HG03521 (cell line): ENCODE results near the gene TRDMT1.
"Not testable (repeated sequence)": the region's sequence is repeated elsewhere in the genome, so short reads cannot be mapped to it uniquely, and the experiment has no call there.

Source experiments
- ATAC-seq: cut with Tn5 transposase; IDR thresholded peaks from one replicate; pipeline ENCODE4 v1.9.1; 2021; ENCODE audit warnings: mild to moderate bottlenecking, moderate library complexity; ENCODE audit not compliant: unreplicated experiment

Gene TRDMT1

DNA sequence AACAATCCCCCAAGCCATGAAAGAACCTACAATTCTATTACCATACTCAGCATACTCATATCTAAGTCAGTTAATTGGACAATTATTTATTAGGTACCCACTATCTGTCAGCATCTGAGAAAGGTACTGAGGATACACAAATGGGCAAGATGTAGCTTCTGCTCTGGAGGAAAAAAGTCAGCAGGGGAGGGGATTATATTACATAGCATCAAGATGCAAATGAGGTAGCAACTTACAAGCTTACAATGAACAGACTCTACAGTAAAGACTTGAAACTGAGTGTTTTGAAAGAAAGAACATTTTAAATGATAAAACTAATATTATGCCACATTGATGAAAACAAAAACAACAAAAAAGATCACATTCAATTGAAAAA lies 61.1 kb downstream of the TRDMT1 start:
- ATAC-seq: no peak

DNA sequence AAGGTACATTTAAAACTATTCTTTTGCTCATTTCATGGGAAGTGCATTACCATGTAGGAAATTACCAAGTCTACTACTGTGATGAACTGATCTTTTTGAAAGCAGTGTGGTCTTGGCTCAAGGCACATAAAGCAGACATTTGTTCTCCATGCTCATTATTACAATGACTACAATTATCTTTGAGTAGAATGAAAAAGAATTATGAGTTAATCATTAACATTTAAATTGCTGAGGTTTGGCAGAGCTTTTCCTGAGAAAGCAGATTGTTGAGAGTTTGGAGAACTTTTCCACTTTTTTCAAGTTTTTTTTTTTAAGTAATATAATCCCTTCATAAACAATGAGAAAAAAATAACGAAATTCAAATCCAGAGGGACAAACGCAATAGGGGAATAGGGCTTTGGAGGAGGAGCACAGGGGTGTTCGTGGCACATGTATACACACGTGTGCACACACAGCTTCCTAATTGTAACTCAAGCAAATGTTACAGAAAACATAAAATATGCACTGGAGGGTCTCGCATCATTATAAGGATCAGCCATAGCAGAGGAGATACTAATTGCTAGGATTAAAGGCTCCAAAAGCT lies 62.9 kb downstream of the TRDMT1 start:
- no peak for ATAC-seq

DNA sequence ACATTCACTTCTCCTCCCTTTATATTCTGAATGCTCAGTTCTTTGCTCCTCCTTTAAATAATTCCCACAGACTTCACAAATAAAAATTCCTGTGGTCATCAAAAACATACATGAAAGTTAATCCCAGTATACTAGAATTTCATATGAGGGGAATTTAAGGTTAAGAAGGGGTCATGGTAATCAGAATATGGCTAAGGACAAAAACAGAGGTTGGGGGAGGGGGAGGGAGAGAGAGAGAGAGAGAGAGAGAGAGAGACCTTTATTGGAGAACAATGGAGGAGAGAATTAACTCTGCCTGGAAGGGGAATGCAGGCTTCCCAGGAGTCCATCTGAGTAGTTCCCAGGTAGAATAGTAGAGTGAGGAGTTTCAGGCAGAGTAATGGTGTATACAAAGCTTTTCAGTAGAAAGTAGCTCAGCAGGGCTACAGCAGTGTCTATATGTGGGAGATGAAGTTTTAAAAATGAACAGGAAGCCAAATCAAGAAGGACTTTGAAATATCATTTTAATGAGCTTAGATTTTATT lies 66.7 kb downstream of the TRDMT1 start:
- no peak for ATAC-seq

DNA sequence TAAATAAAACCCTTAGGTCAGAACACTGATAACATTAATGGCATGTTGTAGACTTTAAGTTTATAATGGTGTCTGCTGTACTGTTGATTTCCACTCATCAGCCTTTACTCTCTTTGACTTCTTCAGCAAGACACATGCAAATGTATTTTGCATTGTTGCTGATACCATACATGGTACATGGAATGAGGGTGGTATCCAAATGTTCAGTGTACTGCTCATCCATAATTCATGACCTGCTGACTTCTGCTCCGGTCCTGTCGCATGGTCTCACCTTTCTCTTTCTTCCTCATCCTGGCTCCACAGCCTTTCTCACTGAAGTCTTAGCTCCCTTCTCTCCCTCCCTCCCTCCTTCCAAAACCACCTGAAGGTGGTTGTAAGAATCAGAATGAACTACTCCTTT lies 67.2 kb downstream of the TRDMT1 start:
- ATAC-seq: no peak

DNA sequence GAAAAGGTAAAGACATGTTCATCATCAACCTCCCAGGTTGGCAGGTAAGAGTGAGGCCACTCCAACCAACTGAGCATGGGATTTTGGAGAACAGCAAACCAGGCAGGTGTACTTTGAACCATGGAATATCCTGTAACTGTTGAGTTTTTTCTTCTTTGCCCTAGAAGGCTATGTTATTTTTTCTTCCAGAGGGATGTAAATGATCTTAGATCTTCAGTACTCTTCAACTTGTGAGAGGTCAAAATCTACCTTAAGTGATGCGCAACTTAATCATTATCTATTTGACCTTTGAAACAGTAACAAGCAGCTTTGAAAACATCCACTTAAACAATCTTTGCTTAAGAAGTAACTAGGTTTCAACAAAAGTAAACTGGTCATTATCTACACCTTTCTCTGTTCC lies 71.7 kb downstream of the TRDMT1 start, which contains the start of gene CUBN:
Gene CUBN, minus strand, starts transcription at position 71 of the 400 bp plus-strand sequence. Its CDS starts 46 bp downstream, at position 25.
- ATAC-seq: no peak

DNA sequence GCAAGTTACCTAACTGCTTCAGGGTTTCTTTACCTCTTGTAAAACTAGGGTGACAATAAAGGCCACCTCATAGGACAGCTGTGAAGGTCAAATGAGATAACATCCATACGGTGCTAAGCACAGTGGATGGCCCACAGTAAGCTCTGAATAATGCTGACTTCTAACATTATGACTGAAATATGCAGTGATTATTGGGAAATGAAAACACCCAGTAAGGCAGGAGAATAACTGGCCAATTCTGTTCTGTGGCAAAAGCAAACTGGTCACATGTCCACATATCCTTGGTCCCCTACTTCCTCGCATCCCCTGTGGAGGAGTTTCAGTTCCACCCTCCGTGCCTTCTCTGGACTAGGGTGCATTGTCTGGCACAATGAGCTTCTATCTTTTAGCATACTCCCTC lies 73.2 kb downstream of the TRDMT1 start:
- no peak for ATAC-seq

DNA sequence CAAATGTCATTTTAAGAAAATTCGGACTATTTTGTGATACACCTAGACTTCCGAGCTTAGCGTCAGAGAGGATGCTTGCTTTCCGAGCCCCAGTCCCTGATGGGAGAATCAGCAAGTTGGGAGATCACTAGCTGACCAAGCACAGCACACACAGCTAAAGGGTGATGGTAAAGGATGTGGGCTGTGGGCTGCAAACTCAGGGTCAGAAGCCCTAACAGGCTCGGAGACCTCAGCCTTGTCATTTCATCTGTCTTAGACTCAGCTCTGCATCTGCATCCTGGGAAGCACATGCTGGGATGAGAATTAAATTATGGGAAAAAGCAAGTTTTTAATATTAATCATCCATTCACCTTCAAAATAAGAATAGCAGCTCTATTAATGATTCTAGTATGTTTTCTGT lies 75.1 kb downstream of the TRDMT1 start:
- ATAC-seq: no peak

DNA sequence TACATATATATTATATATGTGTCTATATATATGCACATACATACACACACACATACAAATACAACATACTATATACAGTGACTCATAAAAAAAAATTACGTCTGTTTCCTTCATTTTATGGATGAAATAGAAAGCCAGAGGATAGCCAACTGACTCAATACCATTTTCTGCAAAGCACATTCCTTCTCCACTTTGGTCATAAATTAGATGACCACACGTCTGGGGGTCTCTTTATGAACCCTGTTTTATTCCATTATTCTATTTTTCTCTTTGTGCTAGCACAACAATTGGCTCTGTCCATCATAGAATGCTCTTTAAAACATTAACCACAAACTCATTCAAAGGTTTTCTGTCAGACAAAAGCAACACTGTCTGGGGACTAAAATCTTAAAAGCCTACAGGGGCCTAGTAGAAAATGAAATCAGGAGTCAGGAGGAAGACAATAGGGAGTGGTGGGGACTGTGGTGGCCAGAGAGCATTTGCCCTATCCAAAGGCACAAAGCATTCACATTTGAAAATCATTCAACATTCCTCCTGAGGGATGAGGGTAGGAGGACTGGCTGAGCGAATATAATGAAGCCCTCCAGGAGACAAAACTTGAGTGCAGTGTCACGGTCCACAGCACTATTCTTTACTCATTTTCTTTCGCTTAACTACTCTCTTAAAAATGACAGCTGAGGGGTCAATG lies 76.1 kb downstream of the TRDMT1 start:
- ATAC-seq: no peak

DNA sequence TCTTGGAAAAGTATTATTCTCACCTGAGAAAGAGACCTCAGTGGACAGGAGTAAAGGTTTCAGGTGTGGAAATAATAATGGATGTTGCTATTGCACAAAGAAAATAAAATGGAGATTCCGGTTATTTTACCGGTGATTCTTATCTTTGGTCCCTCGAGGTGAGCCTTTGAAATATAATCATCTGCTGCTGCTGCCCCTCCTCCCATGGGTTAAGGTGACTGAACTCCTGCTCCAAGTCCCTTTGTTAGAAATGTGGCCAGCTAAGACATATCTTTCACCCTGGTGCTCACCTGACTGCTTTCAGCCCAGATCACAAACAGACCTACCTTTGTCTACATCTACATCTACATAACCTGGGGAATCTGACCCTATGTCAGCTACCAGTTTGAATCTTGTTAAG lies 77.5 kb downstream of the TRDMT1 start:
- no peak for ATAC-seq

DNA sequence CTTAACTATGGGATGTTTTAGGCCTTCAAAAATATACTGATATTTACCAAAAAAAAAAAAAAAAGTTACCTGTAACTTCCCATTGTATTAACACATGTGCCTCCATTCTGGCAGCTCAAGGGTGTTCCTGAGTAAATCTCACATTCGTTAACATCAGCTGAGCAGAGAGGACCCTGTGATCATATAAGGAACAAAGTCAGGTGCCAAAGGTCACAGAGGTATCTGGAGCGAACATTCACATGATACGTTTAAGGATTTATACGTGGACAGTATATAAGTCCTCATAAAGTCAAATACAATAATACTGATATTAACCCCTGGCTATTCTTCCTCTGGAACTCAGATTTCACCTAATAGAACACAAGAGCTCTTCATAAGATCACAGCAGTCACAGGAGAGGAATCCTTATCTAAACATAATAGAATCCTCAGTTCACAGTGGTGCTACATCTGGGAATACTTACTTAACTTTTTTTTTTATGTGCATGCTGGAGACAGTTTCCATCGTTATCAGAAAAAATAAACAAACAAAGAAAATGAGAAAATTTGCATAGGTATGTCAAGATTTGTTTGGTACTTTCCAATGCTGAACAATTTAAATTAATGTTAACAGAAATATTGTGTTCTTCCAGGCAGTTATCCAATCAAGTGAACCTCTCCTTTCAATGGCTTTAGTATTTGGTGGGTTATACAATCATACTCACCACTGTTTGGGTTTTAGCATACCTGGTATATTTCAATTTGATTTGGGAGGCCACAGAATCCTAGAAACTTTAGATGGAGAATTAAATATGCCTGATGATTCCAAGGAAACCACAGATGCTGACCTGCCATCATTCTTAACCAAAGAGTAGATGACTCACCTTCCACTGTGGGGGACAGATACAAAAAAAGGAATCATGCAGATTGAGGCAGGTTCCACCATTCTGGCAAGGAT lies 78.5 kb downstream of the TRDMT1 start:
- ATAC-seq: no peak

DNA sequence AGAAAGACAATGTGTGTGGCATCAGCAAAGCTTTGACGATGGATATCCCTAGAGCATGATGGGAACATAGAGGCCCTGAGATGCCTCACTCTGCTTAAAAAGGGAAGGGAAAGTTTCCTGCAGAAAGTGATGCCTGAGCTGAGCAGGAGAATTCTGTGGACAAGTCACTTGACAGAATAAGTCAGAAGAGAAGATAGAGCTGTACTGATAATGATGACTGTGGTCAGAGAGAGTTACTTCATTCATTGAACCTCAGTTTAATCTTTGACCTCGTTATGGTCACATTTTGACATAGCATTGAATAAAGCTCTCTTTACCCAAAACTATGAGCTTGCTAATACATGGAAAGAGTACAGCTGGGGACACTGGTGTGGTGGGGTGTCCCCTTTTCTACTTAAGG lies 79.4 kb downstream of the TRDMT1 start:
- no peak for ATAC-seq

DNA sequence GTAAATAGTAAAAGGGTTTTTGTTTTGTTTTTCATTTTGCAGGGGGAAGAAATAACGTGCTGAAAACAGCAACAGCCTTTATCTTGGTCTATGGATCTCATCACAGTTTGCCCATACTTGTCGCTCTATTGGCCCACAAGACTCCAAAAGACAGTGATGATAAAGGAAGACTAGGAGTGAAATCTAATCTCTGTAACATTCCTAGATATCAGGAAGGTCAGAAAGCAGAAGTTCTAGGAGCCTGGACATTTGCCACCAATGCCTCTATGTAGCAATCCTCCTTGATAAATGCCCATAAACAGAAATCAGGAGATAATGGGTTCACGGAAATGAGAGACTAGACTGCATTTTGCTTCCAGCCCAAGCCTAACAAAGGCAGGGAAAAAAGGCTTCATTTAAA lies 80.8 kb downstream of the TRDMT1 start:
- no peak for ATAC-seq

DNA sequence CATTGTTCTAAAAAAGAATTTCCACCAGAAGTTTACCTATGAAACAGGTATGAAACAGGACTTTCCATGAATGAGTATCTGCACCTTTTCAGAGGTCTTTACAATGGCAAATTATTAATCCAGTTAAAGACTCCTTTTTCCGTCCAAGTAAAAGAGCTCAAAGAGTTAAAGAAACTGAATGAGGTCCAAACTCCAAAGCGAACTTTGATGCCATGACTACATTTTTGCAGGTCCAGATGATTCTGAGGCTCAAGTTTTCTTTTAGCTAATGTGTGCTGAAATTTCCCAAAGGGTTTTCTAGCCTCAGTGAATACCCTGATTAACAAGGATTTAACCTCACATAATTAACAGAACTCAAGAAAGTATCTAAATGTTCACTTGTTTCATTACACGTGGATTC lies 81.6 kb downstream of the TRDMT1 start:
- no peak for ATAC-seq

DNA sequence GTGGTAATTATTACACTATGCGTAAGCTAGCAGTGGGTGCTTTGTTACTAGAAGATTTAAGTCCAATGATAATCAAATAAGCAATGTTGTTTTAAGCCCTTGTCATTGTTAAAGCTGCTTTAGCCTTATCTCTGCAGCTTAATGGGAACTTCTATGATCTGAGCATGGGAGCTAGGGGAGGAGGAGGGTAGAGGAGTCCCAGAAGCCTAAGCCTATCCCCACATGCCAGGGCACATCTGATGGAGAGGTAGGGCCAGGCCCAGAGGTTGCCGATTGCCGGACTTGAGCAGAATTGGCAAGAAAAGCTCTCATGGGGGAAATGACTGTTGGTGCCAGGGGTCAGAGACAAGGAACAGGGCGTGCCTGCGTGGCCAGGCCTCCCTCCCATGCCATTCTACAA lies 85.3 kb downstream of the TRDMT1 start:
- no peak for ATAC-seq

DNA sequence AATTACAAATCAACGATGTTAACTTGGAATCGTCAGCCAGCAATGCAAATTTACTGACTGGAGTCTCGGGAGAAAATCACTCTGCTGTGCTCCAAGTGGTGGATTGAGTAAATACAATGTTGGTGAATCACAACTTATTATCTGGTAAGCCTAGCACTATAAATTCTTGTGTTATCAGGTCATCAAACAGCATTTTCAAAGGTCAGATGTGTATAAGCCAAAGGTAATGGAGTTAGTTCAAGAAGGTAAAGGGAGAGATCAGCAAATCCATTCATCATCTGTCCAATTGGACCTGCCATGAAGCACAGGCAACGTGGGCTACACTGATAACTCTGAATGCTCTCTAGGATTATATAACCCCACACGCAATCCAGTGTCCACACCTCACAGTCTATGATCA lies 85.8 kb downstream of the TRDMT1 start:
- ATAC-seq: no peak

DNA sequence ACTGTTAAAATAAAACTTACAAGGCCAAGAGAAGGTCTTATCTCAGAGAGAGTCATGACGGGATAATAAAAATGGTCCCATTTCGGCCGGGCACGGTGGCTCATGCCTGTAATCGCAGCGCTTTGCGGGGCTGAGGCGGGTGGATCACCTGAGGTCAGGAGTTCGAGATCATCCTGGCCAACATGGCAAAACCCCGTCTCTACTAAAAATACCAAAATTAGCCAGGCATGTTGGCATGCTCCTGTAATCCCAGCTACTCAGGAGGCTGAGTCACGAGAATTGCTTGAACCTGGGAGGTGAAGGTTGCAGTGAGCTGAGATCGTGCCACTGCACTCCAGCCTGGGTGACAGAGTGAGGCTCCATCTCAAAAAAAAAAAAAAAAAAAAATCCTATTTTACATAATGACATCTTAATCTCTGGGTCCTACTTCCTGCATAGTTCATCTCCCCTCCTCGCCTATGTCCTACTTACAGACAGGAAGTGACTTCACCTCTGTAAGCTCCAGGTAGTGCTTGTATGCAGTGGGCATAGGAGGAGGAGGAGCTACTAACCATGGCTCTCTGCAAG lies 86.5 kb downstream of the TRDMT1 start:
- ATAC-seq: not testable (repeated sequence)

DNA sequence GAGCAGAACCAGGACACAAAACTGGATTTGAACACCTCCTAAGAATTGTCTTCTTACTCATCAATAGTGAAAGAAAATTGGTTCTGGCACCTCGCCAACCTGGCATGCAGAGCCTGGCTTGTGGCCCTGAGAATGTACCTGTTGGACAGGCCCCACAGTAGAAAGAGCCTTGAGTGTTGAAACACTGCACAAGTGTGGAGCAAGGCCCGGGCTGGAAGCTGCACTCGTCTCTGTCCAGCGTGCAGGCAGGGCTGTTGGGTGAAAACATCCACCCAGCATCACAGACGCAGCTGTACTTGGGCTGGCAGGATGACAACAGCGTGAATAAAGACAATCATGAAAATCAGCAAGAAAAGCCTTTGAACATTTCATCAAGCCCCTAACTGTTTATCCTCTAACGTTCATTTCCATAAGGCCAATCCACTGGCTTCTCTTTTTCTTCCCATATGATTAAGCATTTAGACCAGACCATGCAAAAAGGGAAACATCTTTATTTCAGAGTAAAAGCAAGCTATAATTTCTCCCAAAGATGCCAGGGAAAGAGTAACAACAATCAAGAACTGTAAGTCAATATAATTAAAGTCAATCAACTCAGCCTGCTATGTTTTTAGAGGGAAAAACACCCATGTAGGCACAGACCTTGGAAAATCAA lies 87.5 kb downstream of the TRDMT1 start:
- no peak for ATAC-seq

DNA sequence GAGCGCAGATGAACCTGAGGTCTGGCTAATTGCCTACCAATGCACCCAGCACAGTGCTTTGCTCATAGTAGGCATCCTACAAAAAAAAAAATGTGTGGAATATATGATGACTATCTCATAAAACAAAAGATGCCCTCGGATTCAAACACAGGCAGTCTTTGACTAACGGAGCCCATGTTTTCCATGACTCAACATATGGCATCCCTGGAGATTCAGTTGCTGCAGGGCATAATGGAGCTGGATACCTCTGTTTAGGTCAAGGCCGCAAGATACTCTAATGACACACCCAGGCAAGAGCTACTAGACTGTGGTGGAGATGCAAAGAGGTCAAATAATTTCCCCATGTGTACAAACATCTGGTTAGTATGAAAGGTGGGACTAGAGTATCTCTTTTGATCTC lies 88.1 kb downstream of the TRDMT1 start:
- no peak for ATAC-seq

DNA sequence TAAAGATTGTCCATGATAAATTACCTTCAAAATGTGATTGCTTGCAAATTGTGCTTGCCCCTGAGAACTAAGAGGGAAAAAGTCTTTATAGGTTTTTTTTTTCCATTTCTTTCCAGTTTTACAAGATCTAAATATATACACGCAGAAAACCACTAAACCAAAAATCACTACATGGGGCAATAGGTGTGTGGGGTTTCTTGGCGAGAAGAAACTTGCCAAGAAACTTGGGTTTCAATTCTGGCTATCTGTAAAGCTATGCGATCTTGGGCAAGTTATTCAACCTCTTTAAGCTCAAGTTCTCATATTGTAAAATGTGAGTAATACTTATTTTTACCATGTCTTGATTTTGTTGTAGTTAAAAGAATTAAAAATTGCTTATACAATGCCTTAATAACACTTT lies 88.9 kb downstream of the TRDMT1 start:
- no peak for ATAC-seq

DNA sequence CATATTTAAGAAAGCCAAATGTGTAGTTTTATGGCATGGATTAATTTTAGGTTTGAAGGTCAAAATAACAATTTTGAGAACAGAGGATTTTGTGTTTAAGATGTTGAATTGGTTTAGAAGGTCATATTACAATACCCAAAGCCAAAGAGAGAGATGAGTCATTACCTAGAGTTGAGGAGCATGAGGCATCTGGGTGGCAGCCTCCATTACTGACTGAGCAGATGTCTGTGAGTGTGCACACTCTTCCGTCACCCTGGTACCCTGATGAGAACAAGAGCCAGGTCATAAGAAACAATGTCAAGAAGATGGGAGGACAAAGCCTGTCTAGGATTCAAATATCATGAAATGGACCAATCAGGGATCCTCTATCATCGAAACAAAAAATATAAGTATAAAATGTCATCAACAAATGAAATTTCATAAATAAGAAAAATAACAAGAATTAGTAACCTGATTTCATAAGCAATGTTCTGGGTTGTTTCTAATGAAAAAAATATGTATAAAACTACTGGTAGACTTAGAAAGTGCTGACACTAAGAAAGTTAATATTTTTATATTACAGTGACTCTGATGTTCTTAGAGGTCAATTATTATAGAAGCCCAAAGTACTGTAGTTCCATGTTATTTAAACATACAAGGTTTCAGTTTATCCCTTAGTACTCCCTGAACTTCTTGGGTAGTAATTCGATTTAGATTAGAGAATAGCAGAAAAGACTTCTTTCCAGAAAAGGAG lies 91.8 kb downstream of the TRDMT1 start:
- ATAC-seq: no peak
